Measurements from ENCODE around the gene IL15. TPM values are rescaled to one million over a fixed set of nuclear protein-coding genes. Genes with fewer than 3 reads are reported as not detected.
A peak's percentile ranks its signal among the peaks of the same experiment; 100 is the strongest.

The IL15 gene
- total RNA-seq, 2 donors from 2014 or later, result 0.66 to 2.1 TPM

GRCh38 chr4:141637565-141637964, 1.2 kb downstream of the IL15 start:
- Histone ChIP-seq H3K4me1 (no peaks in the 10 kb centered on the region), H3K9me3 (no peaks in the 10 kb centered on the region), H3K27me3 (no peaks in the 10 kb centered on the region), H3K4me3 (no peak overlapping the region), H3K27ac (peak overlapping the region in 1 of 4 donors; percentile 81), H3K36me3 (replicated peaks in 1 of 2; ENCODE audit: insufficient read depth in 1 of 2, low read depth in 2 of 2) (no peaks in the 10 kb centered on the region)
- no peak for DNase-seq
- no peak for TF ChIP-seq CTCF (IDR thresholded peaks at IDR 0.05)
- no peak for TF ChIP-seq POLR2A (IDR thresholded peaks at IDR 0.05)
- no peak for ATAC-seq
- intact Hi-C loops (cut with DNase I), result no loop called here
- WGBS, 2 donors, result 35 to 40% methylated on average over 2 of the region's 2 CpGs

- no peaks in the 10 kb centered on the region for H3K36me3 ChIP-seq (replicated peaks in 1 of 2; ENCODE audit: insufficient read depth in 1 of 2, low read depth in 2 of 2)
- TF ChIP-seq POLR2A (IDR thresholded peaks at IDR 0.05), result no peak
- no peak for TF ChIP-seq CTCF (IDR thresholded peaks at IDR 0.05)
- H3K9me3 ChIP-seq, result no peaks in the 10 kb centered on the region
- ATAC-seq, result no peak
- H3K4me3 ChIP-seq, result no peak overlapping the region
- no peaks in the 10 kb centered on the region for H3K27me3 ChIP-seq
- WGBS, 2 donors, result 83 to 97% methylated on average over 2 of the region's 2 CpGs
- intact Hi-C loops (cut with DNase I), result no loop called here
- no peak for DNase-seq
- no peaks in the 10 kb centered on the region for H3K4me1 ChIP-seq
- no peak overlapping the region for H3K27ac ChIP-seq
Observed at GRCh38 chr4:141638230-141638629, 1.8 kb downstream of the IL15 start.

- H3K4me3 ChIP-seq, result no peak overlapping the region
- no peaks in the 10 kb centered on the region for H3K36me3 ChIP-seq (replicated peaks in 1 of 2; ENCODE audit: insufficient read depth in 1 of 2, low read depth in 2 of 2)
- H3K9me3 ChIP-seq, result no peaks in the 10 kb centered on the region
- no peaks in the 10 kb centered on the region for H3K4me1 ChIP-seq
- WGBS, 2 donors, result 62 to 76% methylated on average over 3 of the region's 3 CpGs
- no peak overlapping the region for H3K27ac ChIP-seq
- no peak for TF ChIP-seq POLR2A (IDR thresholded peaks at IDR 0.05)
- DNase-seq, result no peak
- no peaks in the 10 kb centered on the region for H3K27me3 ChIP-seq
- ATAC-seq, result no peak
- intact Hi-C loops (cut with DNase I), result no loop called here
Observed at GRCh38 chr4:141640696-141641095, 4.3 kb downstream of the IL15 start.

- Histone ChIP-seq H3K36me3 (replicated peaks in 1 of 2; ENCODE audit: insufficient read depth in 1 of 2, low read depth in 2 of 2) (no peaks in the 10 kb centered on the region), H3K4me1 (no peaks in the 10 kb centered on the region), H3K27me3 (no peaks in the 10 kb centered on the region), H3K4me3 (no peak overlapping the region), H3K9me3 (no peaks in the 10 kb centered on the region), H3K27ac (no peak overlapping the region)
- no peak for TF ChIP-seq CTCF (IDR thresholded peaks at IDR 0.05)
- TF ChIP-seq POLR2A (IDR thresholded peaks at IDR 0.05), result no peak
- intact Hi-C loops (cut with DNase I), result no loop called here
- WGBS, 2 donors, result 86 to 87% methylated on average over 3 of the region's 3 CpGs
- DNase-seq, result no peak
- no peak for ATAC-seq
Observed at GRCh38 chr4:141642063-141642462, 5.7 kb downstream of the IL15 start.

GRCh38 chr4:141642711-141643110, 6.3 kb downstream of the IL15 start:
- no peak for TF ChIP-seq CTCF (IDR thresholded peaks at IDR 0.05)
- no peak for TF ChIP-seq POLR2A (IDR thresholded peaks at IDR 0.05)
- Histone ChIP-seq H3K4me1 (no peaks in the 10 kb centered on the region), H3K27me3 (no peaks in the 10 kb centered on the region), H3K36me3 (replicated peaks in 1 of 2; ENCODE audit: insufficient read depth in 1 of 2, low read depth in 2 of 2) (no peaks in the 10 kb centered on the region), H3K4me3 (no peak overlapping the region), H3K9me3 (no peaks in the 10 kb centered on the region), H3K27ac (no peak overlapping the region)
- DNase-seq (no peak), ATAC-seq (no peak)
- intact Hi-C loops (cut with DNase I), result no loop called here
